CD4-positive, alpha-beta T cell treated with Interleukin-1 beta for 1 hour (primary cell): ENCODE results near the gene RNF32.
"Not testable (repeated sequence)": the region's sequence is repeated elsewhere in the genome, so short reads cannot be mapped to it uniquely, and the experiment has no call there.

Source experiments
- DNase-seq, 2 donors: peaks; one replicate each; pipeline ENCODE4 v3.0.0-alpha.2; 2020 to 2022

Gene RNF32

DNA sequence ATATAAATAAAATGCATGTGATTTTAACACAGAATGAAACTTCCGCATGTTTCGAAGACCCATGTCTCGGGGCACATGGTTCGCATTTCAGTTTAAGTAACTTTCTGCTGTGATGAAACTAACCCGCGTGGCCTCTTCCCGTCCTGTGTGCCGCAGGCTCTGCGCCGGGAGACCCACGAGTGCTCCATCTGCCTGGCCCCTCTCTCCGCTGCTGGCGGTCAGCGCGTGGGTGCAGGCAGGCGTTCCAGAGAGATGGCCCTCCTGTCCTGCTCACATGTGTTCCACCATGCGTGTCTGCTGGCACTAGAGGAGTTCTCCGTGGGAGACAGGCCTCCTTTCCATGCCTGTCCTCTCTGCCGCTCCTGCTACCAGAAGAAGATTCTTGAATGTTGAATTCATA is 35.7 kb downstream of the RNF32 start:
- DNase-seq, result no peak

DNA sequence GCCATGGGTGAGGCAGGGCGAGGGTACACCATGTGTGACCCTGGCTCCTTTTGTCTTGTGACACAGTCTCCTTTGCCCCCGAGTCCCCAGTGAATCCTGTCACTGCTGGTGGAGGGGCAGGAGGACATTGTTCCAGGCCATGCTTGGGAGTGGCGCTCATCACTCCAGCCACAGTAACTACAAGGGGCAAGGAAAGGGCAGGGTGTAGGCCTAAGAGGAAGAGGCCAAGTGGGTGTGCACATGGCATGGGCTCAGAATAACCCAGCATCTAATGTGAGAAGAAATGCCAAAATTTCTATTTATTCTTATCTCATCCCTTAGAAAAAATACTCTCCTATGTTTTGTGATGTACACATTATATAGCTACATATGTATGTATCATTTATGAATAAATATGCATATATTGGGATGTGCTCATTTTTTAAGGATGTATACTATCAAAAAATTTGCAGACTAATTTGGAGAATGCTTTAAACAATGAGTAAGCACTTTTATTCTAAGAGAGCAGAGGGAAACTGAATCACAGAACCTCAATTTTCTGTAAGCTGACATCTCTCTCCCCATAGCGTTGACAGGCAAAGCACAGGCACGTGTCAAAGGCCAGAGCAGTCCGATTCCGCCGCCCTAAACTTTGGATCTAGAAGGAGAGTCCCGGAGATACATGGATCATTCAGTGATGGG is 36.9 kb downstream of the RNF32 start:
- DNase-seq, result no peak

DNA sequence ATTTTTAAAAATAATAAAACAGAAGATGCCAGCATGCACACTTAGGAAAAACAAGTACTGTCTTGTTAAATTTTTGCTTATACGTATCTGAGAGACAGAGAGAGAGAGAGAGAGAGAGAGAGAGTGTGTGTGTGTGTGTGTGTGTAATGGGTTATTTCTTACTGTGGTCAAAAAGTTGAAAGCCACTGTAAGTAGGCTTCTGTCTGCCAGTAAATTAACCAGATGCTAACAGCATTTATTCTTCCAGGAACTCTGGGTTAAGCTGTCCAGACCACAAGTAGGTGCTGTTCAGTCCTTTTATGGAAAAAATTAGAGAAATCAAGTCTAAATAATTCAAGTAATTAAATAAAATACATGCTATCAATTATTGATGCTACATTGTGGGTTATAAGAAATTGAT is 39.7 kb downstream of the RNF32 start:
- no peak for DNase-seq

DNA sequence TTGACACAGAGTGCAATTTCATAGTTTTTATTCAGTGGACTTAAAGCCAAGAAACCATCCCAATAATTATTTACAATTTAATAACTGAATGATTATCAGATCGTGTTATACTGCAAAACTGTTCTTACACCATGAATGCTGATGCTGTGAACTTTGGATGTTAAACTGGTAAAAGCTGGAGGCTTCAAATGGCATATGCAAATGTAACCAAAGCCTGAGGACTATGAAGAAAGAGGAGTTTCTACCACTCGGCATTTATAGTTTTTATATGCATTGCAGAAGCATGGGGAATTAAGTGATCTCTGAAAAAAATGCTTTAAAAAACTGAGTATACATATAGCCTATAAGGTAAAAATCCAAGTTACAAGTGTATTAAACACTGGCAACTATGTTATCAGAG is 42.4 kb downstream of the RNF32 start:
- no peak for DNase-seq

DNA sequence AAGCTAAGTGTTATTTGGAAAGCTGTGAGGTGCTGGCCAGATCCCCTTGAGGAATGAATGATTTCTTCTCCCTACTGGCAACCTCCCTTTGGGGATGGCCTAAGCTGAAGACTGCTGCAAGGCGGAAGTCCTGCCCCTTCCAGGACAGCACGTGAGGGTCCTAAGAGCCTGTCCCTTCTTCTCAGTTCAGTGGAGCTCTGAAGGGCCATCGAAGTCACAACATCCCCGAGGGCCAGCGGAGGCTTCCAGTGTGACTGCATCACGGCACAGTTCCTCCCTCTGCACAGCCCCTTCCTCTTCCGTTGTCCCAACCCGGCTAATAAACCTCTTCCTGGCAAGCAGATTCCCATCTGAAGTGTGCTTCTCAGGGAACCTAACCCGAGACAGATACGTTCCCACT is 43.7 kb downstream of the RNF32 start:
- no peak for DNase-seq

DNA sequence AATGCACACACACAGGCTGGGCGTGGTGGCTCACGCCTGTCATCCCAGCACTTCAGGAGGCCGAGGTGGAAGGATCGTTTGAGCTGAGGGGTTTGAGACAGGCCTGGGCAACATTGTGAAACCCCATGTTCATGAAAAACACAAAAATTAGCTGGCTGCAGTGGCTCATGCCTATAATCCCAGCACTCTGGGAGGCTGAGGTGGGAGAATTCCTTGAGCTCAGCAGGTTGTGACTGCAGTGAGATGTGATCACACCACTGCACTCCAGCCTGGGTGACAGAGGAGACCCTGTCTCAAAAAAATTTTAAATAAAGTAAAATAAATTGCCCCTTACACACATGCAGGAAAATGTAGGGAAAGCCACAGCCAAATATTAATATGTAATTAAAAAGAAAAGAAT is 44.1 kb downstream of the RNF32 start:
- DNase-seq, result no peak

DNA sequence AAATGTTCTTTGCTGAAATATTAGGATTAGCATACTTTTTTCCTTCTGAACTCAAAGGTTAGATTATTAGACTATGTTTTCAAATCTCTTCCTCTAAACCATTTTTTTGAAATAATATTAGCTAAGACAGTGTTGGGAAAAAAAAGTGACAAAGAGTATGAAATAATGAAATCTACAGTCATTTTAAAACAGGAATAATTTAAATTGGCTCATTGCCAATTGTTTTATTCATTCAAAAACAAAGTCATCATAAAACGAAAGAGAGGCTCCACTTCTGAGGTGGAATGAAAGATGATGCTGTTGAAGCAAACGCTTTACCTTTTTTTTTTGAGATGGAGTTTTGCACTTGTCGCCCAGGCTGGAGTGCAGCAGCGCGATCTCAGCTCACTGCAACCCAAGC is 51.2 kb downstream of the RNF32 start:
- no peak for DNase-seq

DNA sequence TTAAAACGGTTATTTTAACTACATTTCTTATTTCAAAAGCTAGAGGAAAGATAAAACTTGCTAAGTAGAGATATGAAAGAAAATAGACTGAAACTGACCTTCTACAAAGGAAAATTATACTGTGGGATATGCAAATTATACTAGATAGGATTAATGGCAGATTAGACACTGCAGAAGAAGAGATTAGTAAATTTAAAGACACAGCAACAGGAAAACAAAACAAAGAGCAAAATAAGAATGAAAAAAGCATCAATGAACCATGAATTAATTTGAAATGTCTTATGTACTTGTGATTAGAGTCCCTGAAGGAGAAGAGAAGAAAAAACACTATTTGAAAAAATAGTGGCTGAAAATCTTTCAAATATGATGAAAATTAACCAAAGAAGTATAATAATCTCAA is 52.3 kb downstream of the RNF32 start:
- DNase-seq, result no peak

DNA sequence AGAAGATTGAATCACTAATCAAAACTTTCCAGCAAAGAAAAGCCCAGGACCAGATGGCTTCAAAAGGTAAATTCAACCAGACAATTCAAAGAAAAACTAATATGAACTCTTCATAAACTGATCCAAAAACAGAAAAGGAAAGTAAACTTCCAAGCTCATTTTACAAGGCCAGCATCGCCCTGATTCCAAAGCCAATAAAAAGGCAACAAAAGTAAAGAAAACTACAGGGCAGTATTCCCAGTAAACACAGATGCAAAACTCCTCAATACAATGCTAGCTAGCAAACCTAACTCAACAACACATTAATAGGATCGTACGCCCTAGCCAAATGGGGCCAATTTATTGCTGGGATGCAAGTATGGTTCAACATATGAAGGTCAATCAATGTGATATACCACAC is 53.1 kb downstream of the RNF32 start:
- no peak for DNase-seq

DNA sequence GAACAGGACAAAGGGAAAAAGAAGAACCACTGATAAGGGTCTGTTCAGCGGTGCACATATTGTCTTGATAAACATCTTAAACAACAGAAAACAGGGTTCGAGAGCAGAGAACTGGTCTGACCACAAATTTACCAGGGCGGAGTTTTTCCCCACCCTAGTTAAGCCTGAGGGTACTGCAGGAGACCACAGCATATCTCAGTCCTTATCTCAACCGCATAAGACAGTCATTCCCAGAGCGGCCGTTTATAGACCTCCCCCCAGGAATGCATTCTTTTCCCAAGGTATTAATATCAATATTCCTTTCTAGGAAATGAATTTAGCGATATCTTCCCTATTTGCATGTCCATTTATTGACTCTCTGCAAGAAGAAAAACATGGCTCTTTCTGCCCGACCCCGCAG is 56.7 kb downstream of the RNF32 start:
- DNase-seq, result not testable (repeated sequence)

DNA sequence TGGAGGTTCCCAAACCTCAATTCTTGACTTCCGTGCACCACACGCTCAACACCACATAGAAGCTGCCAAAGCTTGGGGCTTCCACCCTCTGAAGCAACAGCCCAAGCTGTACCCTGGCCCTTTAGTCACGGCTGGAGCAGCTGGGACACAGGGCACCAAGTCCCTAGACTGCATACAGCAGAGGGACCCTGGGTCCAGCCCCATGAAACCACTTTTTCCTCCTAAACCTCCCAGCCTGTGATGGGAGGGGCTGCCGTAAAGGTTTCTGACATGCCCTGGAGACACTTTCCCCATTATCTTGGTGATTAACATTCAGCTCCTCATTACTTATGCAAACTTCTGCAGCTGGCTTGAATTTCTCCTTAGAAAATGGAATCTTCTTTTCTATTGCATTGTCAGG is 57.9 kb downstream of the RNF32 start:
- DNase-seq, result not testable (repeated sequence)

DNA sequence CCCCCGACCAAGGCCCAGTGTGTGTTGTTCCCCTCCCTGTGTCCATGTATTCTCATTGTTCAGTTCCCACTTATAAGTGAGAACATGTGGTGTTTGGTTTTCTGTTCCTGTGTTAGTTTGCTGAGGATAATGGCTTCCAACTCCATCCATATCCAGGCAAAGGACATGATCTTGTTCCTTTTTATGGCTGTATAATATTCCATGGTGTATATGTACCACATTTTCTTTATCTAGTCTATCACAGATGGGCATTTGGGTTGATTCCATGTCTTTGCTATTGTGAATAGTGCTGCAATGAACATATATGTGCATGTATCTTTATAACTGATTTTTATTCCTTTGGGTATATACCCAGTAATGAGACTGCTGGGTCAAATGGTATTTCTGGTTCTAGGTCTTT is 61.2 kb downstream of the RNF32 start:
- DNase-seq, result not testable (repeated sequence)

DNA sequence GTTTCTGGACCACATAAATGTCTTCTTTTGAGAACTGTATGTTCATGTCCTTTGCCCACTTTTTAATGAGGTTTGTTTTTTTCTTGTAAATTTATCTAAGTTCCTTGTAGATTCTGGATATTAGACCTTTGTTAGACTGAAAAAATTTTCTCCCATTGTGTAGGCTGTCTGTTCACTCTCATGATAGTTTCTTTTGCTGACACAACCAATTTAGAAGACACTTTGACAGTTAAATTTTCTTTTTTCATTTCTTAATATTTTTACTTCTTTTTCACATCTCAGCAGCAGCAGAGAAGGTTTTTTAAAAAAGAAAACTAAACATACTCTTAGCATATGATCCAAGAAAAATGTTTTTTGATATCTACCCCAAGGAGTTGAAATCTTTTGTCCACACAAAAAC is 61.8 kb downstream of the RNF32 start:
- no peak for DNase-seq

DNA sequence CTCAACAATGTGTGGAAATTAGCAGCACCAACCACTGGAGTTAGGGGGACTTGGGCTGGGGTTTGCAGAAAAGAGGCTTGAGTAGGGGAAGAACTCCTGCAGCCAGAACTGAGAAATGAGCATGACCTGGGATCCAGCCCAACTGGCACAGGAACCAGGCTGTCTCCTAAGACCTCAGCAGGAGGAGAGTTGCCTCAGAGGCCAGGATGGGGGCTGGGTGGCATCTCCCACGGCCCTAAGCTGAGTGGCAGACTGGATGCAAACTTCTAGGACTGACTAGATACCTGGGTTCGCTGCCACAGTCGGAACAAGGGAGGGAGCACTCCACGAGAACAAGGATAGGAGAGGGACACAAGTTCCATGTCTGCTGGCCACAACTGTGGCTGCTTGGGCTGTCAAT is 62.6 kb downstream of the RNF32 start:
- DNase-seq, result no peak

DNA sequence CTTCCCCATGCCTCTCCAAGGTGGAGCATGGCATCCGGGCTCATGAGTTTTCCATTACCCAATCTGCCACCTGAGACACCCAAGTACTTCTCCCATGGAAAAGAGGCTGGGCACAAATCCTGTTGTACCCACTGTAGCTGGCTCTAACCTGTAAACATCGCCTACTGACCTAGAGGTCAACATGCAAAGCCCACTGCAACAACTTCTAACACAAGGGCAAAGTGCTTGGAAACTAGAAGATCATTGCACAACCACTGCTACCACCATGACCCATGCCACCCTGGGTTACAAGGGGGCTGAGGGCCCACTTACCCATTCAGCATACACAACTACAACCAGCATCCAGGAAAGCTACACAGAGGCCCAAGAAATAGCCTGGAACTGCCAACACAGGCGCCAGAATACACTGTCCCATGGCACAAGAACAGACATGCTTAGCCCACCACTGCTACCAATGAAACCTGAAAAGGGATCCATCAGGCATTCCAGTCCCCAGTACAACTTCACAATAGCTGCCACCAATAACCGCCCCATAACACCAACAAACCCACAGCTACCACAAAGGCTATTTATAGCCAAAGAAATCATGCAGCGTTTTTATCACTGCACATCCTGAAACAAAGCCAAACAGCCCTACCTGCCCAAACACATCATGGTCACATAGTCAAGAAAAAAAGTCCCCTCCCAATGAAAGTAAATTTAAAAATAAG is 63.4 kb downstream of the RNF32 start:
- no peak for DNase-seq

DNA sequence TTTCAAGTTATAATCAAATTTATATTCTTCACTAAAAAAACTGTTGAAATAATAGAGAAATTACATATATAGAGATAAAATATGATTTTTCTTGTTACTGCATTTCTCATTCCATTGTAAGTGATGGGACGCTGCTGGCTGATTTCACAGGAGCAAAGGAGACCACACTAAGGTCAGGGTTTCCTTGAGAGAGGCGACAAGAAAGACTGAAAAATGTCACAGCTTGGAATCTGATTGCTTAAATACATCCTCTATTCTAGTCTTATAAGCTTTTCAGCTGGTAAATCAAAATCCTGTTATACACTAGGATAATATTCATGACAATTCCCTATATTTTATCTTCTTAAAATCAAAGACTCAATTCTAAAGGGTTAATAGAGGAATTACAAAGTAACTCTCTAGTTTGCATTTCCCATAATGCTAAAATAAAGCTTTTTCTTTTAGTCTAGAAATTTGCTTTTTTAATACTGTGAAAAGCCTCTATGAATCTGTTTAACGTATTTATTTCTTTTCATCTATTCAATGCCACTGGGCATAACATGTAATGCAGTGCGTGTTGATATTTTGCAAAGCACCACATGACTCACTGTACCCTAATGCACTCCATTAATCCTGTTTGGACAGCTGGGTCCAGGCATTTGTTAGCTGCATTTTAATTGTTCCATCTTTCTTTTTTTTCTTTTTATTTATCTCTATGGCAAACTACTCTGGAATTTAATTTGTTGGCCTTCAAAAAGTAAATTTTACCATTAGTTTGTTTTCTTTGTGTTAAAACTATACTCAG is 81.7 kb downstream of the RNF32 start:
- DNase-seq, result no peak

DNA sequence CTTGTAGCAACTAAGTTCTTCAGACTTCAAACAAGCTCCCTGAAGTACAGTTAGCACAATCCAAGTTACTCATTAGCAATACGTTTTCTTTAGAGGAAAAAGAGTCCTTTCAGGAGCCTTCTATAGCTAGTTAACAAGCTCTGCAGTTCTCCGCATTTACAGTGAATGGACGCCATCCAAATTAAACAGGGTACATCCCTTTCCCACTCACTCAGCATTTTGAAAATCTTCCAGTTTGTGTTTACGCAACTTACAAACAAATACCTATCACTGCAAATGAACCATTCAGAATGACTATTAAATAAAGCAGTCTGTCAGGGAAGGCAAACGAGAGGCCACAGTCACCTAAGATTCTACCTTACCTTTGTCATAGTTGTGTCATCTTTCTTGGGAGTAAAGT is 84.5 kb downstream of the RNF32 start:
- DNase-seq, result no peak

DNA sequence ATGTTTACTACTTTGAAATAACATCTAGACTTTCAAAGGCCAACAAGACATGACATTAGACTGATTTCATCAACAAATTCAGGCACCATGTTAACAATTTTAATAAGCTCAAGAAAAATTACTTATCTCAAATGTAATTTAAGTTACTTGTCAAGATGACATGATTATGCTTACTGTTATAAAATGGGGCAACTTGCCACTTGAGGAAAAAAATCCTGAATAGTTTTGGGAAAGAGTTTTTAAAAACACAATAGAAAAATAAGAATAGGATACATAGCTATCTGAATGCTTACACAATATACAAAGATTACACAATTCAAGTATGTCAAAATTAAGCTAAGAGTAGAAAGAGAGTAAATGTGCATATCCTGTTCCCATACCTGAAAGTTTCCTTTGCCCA is 85.4 kb downstream of the RNF32 start:
- DNase-seq, result no peak
